ENCODE data around the gene PHIP.

The PHIP gene

GRCh38 chr6:78954740-78955139 lies 123.3 kb downstream of the PHIP start:
- Histone ChIP-seq H3K4me3 (ENCODE audit: low read depth, low read length) (no peak overlapping the region), H3K36me3 (peaks cover 67% of the 10 kb centered on the region)
- no peak for TF ChIP-seq CTCF (IDR thresholded peaks at IDR 0.05; ENCODE audit: low read depth, low read length)

GRCh38 chr6:78953798-78954197 lies 124.3 kb downstream of the PHIP start:
- DNase-seq = no peak
- Histone ChIP-seq H3K4me3 (ENCODE audit: low read depth, low read length) (no peak overlapping the region), H3K36me3 (peaks cover 69% of the 10 kb centered on the region), H3K9me3 (no peaks in the 10 kb centered on the region), H3K4me1 (no peaks in the 10 kb centered on the region), H3K27me3 (no peaks in the 10 kb centered on the region)
- TF ChIP-seq CTCF (IDR thresholded peaks at IDR 0.05; ENCODE audit: low read depth, low read length) = no peak

More at GRCh38 chr6:78954740-78955139, 123.3 kb downstream of the PHIP start:
- H3K4me1 ChIP-seq = no peaks in the 10 kb centered on the region
- no peaks in the 10 kb centered on the region for H3K27me3 ChIP-seq
- H3K9me3 ChIP-seq = no peaks in the 10 kb centered on the region
- no peak for DNase-seq

- Histone ChIP-seq H3K27me3 (no peaks in the 10 kb centered on the region), H3K36me3 (peaks cover 74% of the 10 kb centered on the region), H3K9me3 (no peaks in the 10 kb centered on the region), H3K4me1 (no peaks in the 10 kb centered on the region), H3K4me3 (ENCODE audit: low read depth, low read length) (no peak overlapping the region)
- no peak for DNase-seq
- no peak for TF ChIP-seq CTCF (IDR thresholded peaks at IDR 0.05; ENCODE audit: low read depth, low read length)
Measured at GRCh38 chr6:78952362-78952761, 125.7 kb downstream of the PHIP start.

GRCh38 chr6:78948785-78949184 lies 129.3 kb downstream of the PHIP start:
- Histone ChIP-seq H3K36me3 (peaks cover 83% of the 10 kb centered on the region), H3K27me3 (no peaks in the 10 kb centered on the region), H3K4me1 (no peaks in the 10 kb centered on the region), H3K4me3 (ENCODE audit: low read depth, low read length) (no peak overlapping the region), H3K9me3 (no peaks in the 10 kb centered on the region)
- TF ChIP-seq CTCF (IDR thresholded peaks at IDR 0.05; ENCODE audit: low read depth, low read length) = no peak
- DNase-seq = no peak

GRCh38 chr6:78947962-78948361 lies 130.1 kb downstream of the PHIP start:
- Histone ChIP-seq H3K27me3 (no peaks in the 10 kb centered on the region), H3K4me3 (ENCODE audit: low read depth, low read length) (no peak overlapping the region), H3K36me3 (peaks cover 81% of the 10 kb centered on the region), H3K4me1 (no peaks in the 10 kb centered on the region), H3K9me3 (no peaks in the 10 kb centered on the region)
- no peak for TF ChIP-seq CTCF (IDR thresholded peaks at IDR 0.05; ENCODE audit: low read depth, low read length)
- DNase-seq = no peak

GRCh38 chr6:78947529-78947928 lies 130.5 kb downstream of the PHIP start:
- TF ChIP-seq CTCF (IDR thresholded peaks at IDR 0.05; ENCODE audit: low read depth, low read length) = no peak
- Histone ChIP-seq H3K27me3 (no peaks in the 10 kb centered on the region), H3K9me3 (no peaks in the 10 kb centered on the region), H3K36me3 (peaks cover 82% of the 10 kb centered on the region), H3K4me1 (no peaks in the 10 kb centered on the region), H3K4me3 (ENCODE audit: low read depth, low read length) (no peak overlapping the region)
- no peak for DNase-seq

Measured in BE2C (cell line).